GM19452 (cell line): ENCODE measurements around the gene GUCY2C.

ENCODE experiments used
- ATAC-seq: cut with Tn5 transposase; IDR thresholded peaks from one replicate; pipeline ENCODE4 v1.9.1; 2021; ENCODE audit not compliant: unreplicated experiment

GUCY2C gene

GRCh38 chr12:14629832-14630710, 66.3 kb downstream of the GUCY2C start:
- ATAC-seq, result peak; percentile 97

- ATAC-seq, result no peak
Observed at GRCh38 chr12:14628771-14629170, 67.6 kb downstream of the GUCY2C start.

- ATAC-seq, result peak; percentile 78
Observed at GRCh38 chr12:14621826-14622225, 74.6 kb downstream of the GUCY2C start.

GRCh38 chr12:14619741-14620501, 76.5 kb downstream of the GUCY2C start:
- ATAC-seq, result peak; percentile 58

GRCh38 chr12:14618983-14619382, 77.4 kb downstream of the GUCY2C start:
- ATAC-seq, result no peak

- peak; percentile 46 for ATAC-seq
Observed at GRCh38 chr12:14614704-14615121, 81.7 kb downstream of the GUCY2C start.

- ATAC-seq, result peak; percentile 97
Observed at GRCh38 chr12:14613718-14614117, 82.7 kb downstream of the GUCY2C start.

GRCh38 chr12:14612898-14613445, 83.4 kb downstream of the GUCY2C start:
- ATAC-seq, result no peak

GRCh38 chr12:14612250-14612649, 84.1 kb downstream of the GUCY2C start:
- ATAC-seq, result no peak

- no peak for ATAC-seq
Observed at GRCh38 chr12:14611640-14612203, 84.7 kb downstream of the GUCY2C start.

- no peak for ATAC-seq
Observed at GRCh38 chr12:14607568-14607967, 88.8 kb downstream of the GUCY2C start.

- ATAC-seq, result no peak
Observed at GRCh38 chr12:14605401-14605989, 90.9 kb downstream of the GUCY2C start.

GRCh38 chr12:14601692-14602478, 94.5 kb downstream of the GUCY2C start:
- no peak for ATAC-seq

- ATAC-seq, result no peak
Observed at GRCh38 chr12:14597480-14597879, 98.9 kb downstream of the GUCY2C start.

GRCh38 chr12:14591719-14592118, 104.7 kb downstream of the GUCY2C start:
- no peak for ATAC-seq

- no peak for ATAC-seq
Observed at GRCh38 chr12:14589169-14590004, 107.0 kb downstream of the GUCY2C start.

- ATAC-seq, result no peak
Observed at GRCh38 chr12:14588571-14588970, 107.8 kb downstream of the GUCY2C start.

GRCh38 chr12:14578646-14579045, 117.8 kb downstream of the GUCY2C start:
- ATAC-seq, result no peak

GRCh38 chr12:14577344-14577743, 119.1 kb downstream of the GUCY2C start:
- ATAC-seq, result no peak
